ENCODE measurements around the gene STX16. TPM values are rescaled to one million over a fixed set of nuclear protein-coding genes. Genes with fewer than 3 reads are reported as not detected.

The STX16 gene
- total RNA-seq, 1 donor from 2014 or later: 78.8 TPM

DNA sequence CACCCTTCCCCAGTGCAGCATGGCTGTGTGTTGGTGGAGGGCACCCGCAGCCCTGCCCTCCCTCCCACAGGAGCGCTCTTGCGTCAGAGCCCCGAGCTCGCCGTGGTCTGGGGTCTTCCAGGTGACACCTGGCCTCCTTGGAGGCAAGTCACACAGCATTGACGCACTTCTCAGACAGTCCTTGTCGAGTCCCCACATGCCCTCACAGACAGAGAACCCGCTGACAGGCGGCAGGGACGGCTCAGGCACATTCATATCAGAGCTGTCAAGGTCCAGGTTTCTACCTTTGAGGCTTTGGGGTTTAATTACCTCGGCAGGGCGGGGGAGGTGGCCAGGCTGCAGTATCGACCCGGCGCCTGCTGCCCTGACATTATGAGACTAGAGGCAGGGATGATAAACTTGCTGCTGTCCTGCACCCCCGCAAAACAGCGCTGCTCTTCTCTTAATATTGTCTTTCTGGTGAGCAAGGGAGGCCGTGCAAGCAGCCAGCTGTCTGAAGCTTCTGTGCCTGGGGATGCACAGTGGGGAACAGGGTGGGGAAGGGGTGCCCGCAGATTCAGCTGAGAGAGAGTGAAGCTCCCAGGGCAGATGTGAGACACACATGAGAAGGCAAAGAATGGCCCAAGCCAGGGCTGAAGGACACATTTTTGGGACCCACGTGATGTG is 46.3 kb downstream of the STX16 start:
- Mint-ChIP-seq H3K27ac (peak overlapping the region; percentile 29), H3K4me3 (ENCODE audit: low read depth) (no peak overlapping the region), H3K27me3 (no peaks in the 10 kb centered on the region), H3K9me3 (ENCODE audit: low read depth) (no peaks in the 10 kb centered on the region), H3K4me1 (ENCODE audit: low read depth) (no peaks in the 10 kb centered on the region), H3K36me3 (ENCODE audit: insufficient read depth) (peaks cover 5% of the 10 kb centered on the region)
- TF ChIP-seq, protein P1, sequence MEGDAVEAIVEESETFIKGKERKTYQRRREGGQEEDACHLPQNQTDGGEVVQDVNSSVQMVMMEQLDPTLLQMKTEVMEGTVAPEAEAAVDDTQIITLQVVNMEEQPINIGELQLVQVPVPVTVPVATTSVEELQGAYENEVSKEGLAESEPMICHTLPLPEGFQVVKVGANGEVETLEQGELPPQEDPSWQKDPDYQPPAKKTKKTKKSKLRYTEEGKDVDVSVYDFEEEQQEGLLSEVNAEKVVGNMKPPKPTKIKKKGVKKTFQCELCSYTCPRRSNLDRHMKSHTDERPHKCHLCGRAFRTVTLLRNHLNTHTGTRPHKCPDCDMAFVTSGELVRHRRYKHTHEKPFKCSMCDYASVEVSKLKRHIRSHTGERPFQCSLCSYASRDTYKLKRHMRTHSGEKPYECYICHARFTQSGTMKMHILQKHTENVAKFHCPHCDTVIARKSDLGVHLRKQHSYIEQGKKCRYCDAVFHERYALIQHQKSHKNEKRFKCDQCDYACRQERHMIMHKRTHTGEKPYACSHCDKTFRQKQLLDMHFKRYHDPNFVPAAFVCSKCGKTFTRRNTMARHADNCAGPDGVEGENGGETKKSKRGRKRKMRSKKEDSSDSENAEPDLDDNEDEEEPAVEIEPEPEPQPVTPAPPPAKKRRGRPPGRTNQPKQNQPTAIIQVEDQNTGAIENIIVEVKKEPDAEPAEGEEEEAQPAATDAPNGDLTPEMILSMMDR (IDR thresholded peaks at IDR 0.05; ENCODE audit: unreplicated experiment): no peak
- DNase-seq (ENCODE audit: low spot score, unreplicated experiment): no peak

DNA sequence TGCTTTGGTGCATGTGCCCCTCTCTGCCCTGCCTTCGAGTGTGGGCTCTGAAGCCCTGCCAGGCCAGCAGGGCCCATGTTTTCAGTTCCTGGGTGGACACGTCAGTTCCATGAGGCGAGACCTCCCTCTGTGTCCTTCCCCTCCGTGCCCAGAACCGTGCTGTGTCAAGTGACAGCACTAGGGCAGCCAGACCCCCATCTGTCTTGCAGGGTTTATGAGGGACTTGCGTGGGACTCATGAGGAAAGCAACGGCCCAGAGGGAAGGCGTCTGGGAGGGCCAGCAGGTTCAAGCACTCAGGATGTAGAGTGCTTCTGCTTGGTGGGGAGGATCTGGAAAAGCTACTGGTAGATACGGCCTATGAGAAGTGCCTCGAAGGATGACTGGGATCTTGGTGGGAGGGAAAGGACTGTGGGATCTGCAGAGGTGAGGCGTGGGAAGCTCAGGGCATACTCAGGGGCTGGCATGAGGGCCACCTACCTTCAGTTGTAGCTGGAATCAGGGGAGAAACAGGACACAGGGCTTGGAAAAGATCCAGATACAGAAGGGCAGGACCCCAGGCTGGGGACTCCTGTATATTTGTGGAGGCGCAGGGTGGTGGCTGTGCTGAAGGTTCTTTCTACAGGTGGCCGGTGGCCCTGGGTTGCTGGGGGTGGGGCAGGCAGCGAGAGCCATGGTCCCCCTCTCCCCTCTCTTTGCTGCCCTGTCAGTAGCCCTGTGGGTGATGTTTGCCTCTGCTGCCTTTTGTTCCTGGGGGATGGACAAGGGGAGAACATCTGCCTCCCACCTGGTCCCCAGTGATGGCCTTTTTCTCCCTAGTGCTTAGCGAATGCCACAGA is 47.0 kb downstream of the STX16 start:
- no peak for DNase-seq (ENCODE audit: low spot score, unreplicated experiment)
- peak overlapping the region; percentile 80 for H3K27ac Mint-ChIP-seq
- no peaks in the 10 kb centered on the region for H3K27me3 Mint-ChIP-seq
- peaks cover 12% of the 10 kb centered on the region for H3K36me3 Mint-ChIP-seq (ENCODE audit: insufficient read depth)
- H3K9me3 Mint-ChIP-seq (ENCODE audit: low read depth): no peaks in the 10 kb centered on the region
- H3K4me1 Mint-ChIP-seq (ENCODE audit: low read depth): no peaks in the 10 kb centered on the region
- TF ChIP-seq, protein P1 (IDR thresholded peaks at IDR 0.05; ENCODE audit: unreplicated experiment): no peak
- no peak overlapping the region for H3K4me3 Mint-ChIP-seq (ENCODE audit: low read depth)

- H3K4me3 Mint-ChIP-seq (ENCODE audit: low read depth): no peak overlapping the region
- DNase-seq (ENCODE audit: low spot score, unreplicated experiment): no peak
- H3K9me3 Mint-ChIP-seq (ENCODE audit: low read depth): no peaks in the 10 kb centered on the region
- no peaks in the 10 kb centered on the region for H3K4me1 Mint-ChIP-seq (ENCODE audit: low read depth)
- TF ChIP-seq, protein P1 (IDR thresholded peaks at IDR 0.05; ENCODE audit: unreplicated experiment): no peak
- no peak overlapping the region for H3K27ac Mint-ChIP-seq
- peaks cover 20% of the 10 kb centered on the region for H3K36me3 Mint-ChIP-seq (ENCODE audit: insufficient read depth)
- no peaks in the 10 kb centered on the region for H3K27me3 Mint-ChIP-seq
Observed at GRCh38 chr20:58698741-58699622, 47.9 kb downstream of the STX16 start.

- no peak for DNase-seq (ENCODE audit: low spot score, unreplicated experiment)
- no peaks in the 10 kb centered on the region for H3K27me3 Mint-ChIP-seq
- no peaks in the 10 kb centered on the region for H3K9me3 Mint-ChIP-seq (ENCODE audit: low read depth)
- H3K27ac Mint-ChIP-seq: no peak overlapping the region
- peaks cover 25% of the 10 kb centered on the region for H3K36me3 Mint-ChIP-seq (ENCODE audit: insufficient read depth)
- TF ChIP-seq, protein P1 (IDR thresholded peaks at IDR 0.05; ENCODE audit: unreplicated experiment): no peak
- no peak overlapping the region for H3K4me3 Mint-ChIP-seq (ENCODE audit: low read depth)
- H3K4me1 Mint-ChIP-seq (ENCODE audit: low read depth): no peaks in the 10 kb centered on the region
Observed at GRCh38 chr20:58699623-58700107, 48.6 kb downstream of the STX16 start.
